Epidermal melanocyte (primary cell): ENCODE results near the gene PLXNC1.

Source experiments
- DNase-seq: peaks from one replicate; pipeline ENCODE4 v3.0.0; 2011; ENCODE audit warnings: low spot score; ENCODE audit not compliant: insufficient read length

PLXNC1 gene

GRCh38 chr12:94147991-94148738 lies at the start of gene PLXNC1:
TSS of gene PLXNC1 (plus strand) at chr12:94148577. CDS start at chr12:94148972, 395 bp downstream.
- DNase-seq, result peak; percentile 63

- DNase-seq, result no peak
Observed at GRCh38 chr12:94099191-94099590, 49.2 kb upstream of the PLXNC1 start.

DNA sequence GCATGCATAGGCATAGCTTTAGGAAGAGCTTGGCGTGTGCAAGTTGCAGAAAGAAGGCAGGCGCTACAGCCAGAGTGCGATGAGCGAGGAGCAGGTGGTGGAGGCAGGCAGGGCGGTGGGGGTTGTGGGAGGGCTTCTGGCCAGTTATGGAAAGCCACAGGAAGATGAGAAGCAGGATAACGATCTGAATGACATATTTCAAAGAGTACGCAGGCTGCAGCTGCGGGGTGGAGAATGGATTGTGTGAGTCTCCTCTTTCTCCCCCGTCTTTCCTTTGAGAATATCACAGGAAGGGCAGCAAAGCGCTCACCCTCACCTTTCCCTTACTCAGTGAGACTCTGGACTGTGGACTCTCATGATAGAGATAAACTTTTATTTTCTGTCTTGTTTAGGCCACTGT lies 48.7 kb upstream of the PLXNC1 start:
- DNase-seq, result no peak

GRCh38 chr12:94100211-94100627 lies 48.2 kb upstream of the PLXNC1 start:
- no peak for DNase-seq

GRCh38 chr12:94100990-94101737 lies 47.2 kb upstream of the PLXNC1 start:
- DNase-seq, result no peak

- DNase-seq, result peak; percentile 69
Observed at GRCh38 chr12:94101738-94102660, 46.4 kb upstream of the PLXNC1 start.

DNA sequence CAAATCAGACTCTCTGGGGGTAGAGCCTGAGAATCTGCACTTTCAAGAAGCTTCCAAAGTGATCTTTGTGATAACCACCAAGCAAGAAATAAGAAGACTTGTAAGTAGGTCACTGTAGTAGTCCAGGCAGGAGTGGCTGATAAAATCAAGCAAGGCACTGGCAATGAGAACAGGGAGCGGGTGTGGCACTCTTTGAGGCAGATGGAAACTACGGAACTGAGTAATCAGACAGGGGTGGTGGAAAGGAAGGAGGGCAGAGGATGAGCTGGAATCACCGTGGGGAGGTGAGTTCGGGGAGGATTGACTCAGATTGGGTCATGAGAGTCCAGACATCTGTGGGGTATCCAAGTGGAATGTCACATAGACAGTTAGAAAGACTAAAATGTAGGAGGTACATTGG lies 44.4 kb upstream of the PLXNC1 start:
- DNase-seq, result no peak

DNA sequence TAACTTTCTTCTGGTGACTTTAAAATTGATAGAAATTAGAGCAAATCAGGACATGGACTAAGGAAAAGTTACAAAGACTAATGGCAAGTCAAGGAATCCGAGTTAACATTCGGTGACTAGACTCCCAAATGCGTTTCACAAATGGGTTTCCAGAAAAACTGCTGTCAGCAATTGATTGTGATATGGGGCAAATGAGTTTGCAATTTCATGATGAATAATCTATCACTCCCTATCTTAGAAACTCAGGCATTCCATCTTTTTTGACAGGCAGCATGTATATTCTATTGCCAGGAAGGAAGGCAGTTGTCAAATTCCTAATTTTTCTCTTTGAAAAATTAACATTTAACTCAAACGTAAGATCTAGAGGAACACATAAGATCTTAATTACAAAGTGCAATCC lies 40.5 kb upstream of the PLXNC1 start:
- DNase-seq, result no peak

- DNase-seq, result no peak
Observed at GRCh38 chr12:94109160-94109559, 39.2 kb upstream of the PLXNC1 start.

- no peak for DNase-seq
Observed at GRCh38 chr12:94110258-94110657, 38.1 kb upstream of the PLXNC1 start.

DNA sequence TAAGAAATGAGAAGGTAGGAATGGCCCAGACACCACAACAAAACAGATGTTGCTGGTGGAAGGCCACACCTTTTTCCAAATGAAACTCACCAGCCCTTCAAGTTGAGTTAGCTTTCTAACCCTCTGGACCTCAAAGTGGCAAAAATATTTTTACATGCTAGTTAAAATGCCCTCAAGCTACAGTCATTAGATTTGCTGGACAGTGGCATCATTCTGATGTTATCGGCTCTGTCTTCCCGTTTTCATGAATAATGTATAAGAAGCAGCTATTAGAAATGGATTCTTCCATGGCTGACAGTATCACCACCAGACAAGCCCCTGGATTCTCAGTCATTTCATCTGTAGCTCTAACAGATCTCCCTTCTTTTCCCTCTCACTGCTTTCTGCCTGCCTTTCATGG lies 37.1 kb upstream of the PLXNC1 start:
- DNase-seq, result no peak

- no peak for DNase-seq
Observed at GRCh38 chr12:94112121-94112520, 36.3 kb upstream of the PLXNC1 start.

DNA sequence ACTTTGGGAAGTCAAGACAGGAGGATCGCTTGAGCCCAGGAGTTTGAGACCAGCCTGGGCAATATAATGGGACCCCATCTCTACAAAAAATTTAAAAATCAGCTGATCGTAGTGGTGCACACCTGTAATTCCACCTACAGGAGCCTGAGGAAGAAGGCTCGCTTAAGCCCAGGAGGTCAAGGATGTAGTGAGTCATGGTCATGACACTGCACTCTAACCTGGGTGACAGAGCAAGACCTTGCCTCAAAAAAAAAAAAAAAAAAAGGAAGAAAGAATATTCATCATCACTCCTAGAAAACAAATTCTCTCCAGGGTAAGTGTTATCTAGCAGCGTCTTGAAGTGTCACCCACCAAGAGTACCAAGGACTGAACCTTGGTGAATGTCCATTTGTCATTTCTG lies 34.2 kb upstream of the PLXNC1 start:
- DNase-seq, result no peak

DNA sequence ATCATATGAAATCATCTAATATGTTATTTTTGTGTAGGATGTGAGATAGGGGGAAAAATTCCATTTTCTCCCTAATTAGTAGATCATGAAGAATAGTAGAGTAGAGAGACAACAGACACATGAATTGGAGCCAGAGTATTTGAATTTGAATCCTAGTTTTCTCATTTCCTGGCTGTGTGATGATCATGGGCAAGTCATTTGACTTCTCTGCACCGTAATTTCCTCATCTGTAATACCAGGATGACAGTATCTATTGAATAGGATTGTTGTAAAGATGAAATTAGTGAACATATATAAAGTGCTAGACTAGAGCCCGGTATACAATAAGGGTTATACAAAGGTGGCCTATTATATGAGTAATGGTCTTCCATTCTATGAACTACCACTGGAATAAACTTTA lies 32.2 kb upstream of the PLXNC1 start:
- DNase-seq, result no peak

GRCh38 chr12:94121886-94122285 lies 26.5 kb upstream of the PLXNC1 start:
- DNase-seq, result no peak

- no peak for DNase-seq
Observed at GRCh38 chr12:94122591-94122990, 25.8 kb upstream of the PLXNC1 start.

DNA sequence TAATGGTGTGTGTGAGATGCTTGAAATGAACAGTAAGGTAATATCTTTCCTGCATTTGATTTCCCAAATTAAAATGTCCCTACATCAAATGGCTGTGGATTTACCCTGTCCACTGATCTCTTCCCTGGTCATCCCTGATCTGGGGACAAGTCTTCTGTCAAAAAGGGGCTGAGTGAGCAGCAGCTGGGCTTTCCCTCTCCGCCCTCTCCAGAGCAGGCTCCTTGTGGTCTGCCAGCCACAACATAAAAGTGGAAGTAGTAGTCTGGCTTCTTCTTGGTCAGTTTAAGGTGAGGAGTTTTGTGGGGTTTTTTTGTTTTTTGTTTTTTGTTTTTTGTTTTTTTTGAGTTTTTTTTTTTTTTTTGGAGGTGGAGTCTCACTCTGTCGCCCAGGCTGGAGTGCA lies 25.2 kb upstream of the PLXNC1 start:
- DNase-seq, result no peak

GRCh38 chr12:94126067-94126466 lies 22.3 kb upstream of the PLXNC1 start:
- DNase-seq, result no peak

DNA sequence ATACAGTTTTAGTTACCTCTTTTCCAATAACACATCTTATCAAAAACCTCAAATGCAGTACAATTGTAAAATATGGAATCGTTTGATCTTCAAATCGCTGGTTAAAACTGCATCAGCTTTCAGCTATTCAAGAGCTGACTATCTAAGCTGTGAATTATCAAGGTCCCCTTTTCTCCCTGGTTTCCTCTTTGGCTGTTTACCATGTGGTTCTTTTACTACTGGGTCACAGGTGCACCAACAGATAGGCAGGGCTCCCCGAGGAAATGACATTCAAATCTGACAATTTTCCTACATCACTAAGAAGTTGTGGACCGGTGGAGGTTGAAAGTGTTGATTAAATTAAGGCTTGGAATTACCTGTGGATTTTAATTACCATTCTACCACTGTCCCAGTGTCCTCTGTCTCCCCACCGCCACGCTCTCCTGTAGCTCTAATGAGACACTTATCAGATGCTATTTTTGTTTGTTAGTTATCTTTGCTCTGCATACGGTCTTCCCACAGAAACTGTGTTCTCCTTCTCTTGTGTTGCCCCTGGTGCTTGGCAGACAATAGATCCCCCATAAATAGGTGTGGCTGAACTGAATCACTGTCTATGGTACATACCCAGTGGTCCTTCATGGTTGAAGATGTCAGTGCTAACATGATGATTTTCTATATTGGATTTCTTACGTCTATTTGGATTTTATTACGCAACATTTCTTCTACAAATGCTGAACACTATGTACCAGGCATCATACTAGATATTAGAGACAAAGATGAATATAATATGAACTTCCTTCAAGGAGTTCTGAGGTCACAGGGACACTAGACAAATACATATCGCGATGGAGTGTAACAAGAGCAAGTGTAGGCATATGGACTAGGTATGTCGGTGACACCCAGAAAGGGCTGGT lies 20.9 kb upstream of the PLXNC1 start:
- no peak for DNase-seq

GRCh38 chr12:94128280-94128679 lies 20.1 kb upstream of the PLXNC1 start:
- DNase-seq, result peak; percentile 46
